Measurements from ENCODE around the gene NEK4. TPM values are rescaled to one million over a fixed set of nuclear protein-coding genes. Genes with fewer than 3 reads are reported as not detected.

Gene NEK4
- total and polyA plus RNA-seq, 2 donors (not counting 1 experiment from before 2014, with no cell fraction given): 9.0 to 33.8 TPM

DNA sequence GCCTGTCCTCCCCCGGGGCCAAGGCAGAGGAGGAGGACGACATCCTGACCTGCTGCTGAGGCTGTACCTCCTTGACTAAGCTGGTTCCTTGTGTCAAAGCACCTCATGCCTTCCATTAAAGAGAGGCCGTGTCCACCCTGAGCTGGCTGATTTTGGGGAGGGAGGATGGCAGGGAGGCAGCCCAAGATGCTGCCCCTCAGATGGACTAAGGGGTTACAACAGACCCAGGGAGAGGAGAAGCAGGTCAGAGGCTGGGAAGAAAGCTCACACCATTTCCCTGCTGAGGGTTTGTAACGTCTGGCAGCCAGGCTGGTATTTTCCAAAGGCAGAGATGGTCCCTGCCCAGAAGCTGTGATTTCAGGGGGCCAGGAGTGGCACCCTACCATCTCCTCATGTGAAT lies 21.2 kb upstream of the NEK4 start:
- Histone ChIP-seq H3K4me3 (ENCODE audit: control extremely low read depth in 1 of 5, extremely low read depth in 1 of 5, insufficient read depth in 1 of 5, low read depth in 2 of 5, low read length in 4 of 5) (no peak overlapping the region), H3K79me2 (ENCODE audit: control insufficient read depth, insufficient read depth, low read length) (no peaks in the 10 kb centered on the region), H2AFZ (ENCODE audit: insufficient read depth, low read depth, low read length, poor library complexity, severe bottlenecking) (no peak overlapping the region), H3K27me3 (replicated peaks in 1 of 4; ENCODE audit: control extremely low read depth in 1 of 4, control insufficient read depth in 3 of 4, insufficient read depth in 4 of 4, low read length in 3 of 4) (no peaks in the 10 kb centered on the region), H3K27ac (ENCODE audit: low read length in 2 of 2) (no peak overlapping the region), H3K4me1 (ENCODE audit: control insufficient read depth in 2 of 2, insufficient read depth in 2 of 2, low read length in 2 of 2) (no peaks in the 10 kb centered on the region), H3K36me3 (replicated peaks in 1 of 2; ENCODE audit: control extremely low read depth in 1 of 2, control insufficient read depth in 1 of 2, extremely low read depth in 1 of 2, insufficient read depth in 2 of 2, low read length in 1 of 2) (no peaks in the 10 kb centered on the region), H3K9ac (ENCODE audit: low read length) (no peak overlapping the region), H3K4me2 (replicated peaks; ENCODE audit: low read depth, low read length, poor library complexity, severe bottlenecking) (no peak overlapping the region), H3K9me3 (ENCODE audit: control extremely low read depth in 1 of 3, control insufficient read depth in 2 of 3, insufficient read depth in 1 of 3, low read length in 2 of 3) (no peaks in the 10 kb centered on the region), H4K20me1 (ENCODE audit: control insufficient read depth, insufficient read depth, low read length, poor library complexity, severe bottlenecking) (no peaks in the 10 kb centered on the region)
- intact Hi-C loops (cut with micrococcal nuclease): no loop called here
- H3K27me3 Mint-ChIP-seq: no peaks in the 10 kb centered on the region
- H3K4me1 Mint-ChIP-seq: no peaks in the 10 kb centered on the region
- 93% methylated on average over 4 of the region's 4 CpGs for WGBS (ENCODE audit: insufficient coverage)
- ChIA-PET POLR2A (no interaction called here), CTCF (interaction anchor here (0.6 kb wide), 1 partner anchor 15 kb away, joined by 3 read pairs; no protein-coding TSS in a partner anchor)
- H3K9me3 Mint-ChIP-seq (ENCODE audit: insufficient read depth): no peaks in the 10 kb centered on the region
- no peak overlapping the region for H3K4me3 Mint-ChIP-seq
- H3K27ac Mint-ChIP-seq: no peak overlapping the region
- DNase-seq (no peak), ATAC-seq (ENCODE audit: low read depth) (no peak)
- TF ChIP-seq CTCF (IDR thresholded peaks at IDR 0.05): no peak
- TF ChIP-seq EZH2 (IDR thresholded peaks at IDR 0.05; ENCODE audit: borderline replicate concordance, insufficient read depth, low read depth, low read length, poor library complexity, severe bottlenecking): no peak

DNA sequence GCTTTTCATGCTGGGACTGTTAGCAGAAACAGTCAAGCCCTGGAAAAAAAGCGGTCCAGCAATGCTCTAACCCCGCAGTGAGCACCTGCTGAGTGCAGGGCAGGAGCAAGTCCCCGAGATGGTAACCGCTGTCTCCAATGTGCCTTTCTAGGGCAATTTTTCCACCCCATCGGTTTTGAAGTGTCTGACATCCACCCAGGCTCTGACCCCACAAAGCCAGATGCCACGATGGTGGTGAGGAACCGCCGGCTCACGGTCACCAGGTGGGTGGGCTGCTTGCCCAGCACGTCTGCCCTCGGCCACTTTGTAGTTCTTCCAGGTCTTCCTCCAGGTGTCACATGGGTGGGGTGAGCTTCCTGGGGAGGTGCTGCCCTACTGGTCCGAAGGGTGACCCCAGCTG lies 20.6 kb upstream of the NEK4 start:
- Histone ChIP-seq H3K79me2 (ENCODE audit: control insufficient read depth, insufficient read depth, low read length) (no peaks in the 10 kb centered on the region), H3K27me3 (replicated peaks in 1 of 4; ENCODE audit: control extremely low read depth in 1 of 4, control insufficient read depth in 3 of 4, insufficient read depth in 4 of 4, low read length in 3 of 4) (no peaks in the 10 kb centered on the region), H3K4me2 (replicated peaks; ENCODE audit: low read depth, low read length, poor library complexity, severe bottlenecking) (no peak overlapping the region), H3K9me3 (ENCODE audit: control extremely low read depth in 1 of 3, control insufficient read depth in 2 of 3, insufficient read depth in 1 of 3, low read length in 2 of 3) (no peaks in the 10 kb centered on the region), H4K20me1 (ENCODE audit: control insufficient read depth, insufficient read depth, low read length, poor library complexity, severe bottlenecking) (no peaks in the 10 kb centered on the region), H2AFZ (ENCODE audit: insufficient read depth, low read depth, low read length, poor library complexity, severe bottlenecking) (no peak overlapping the region), H3K4me1 (ENCODE audit: control insufficient read depth in 2 of 2, insufficient read depth in 2 of 2, low read length in 2 of 2) (no peaks in the 10 kb centered on the region), H3K27ac (ENCODE audit: low read length in 2 of 2) (no peak overlapping the region), H3K9ac (ENCODE audit: low read length) (no peak overlapping the region), H3K36me3 (replicated peaks in 1 of 2; ENCODE audit: control extremely low read depth in 1 of 2, control insufficient read depth in 1 of 2, extremely low read depth in 1 of 2, insufficient read depth in 2 of 2, low read length in 1 of 2) (no peaks in the 10 kb centered on the region), H3K4me3 (ENCODE audit: control extremely low read depth in 1 of 5, extremely low read depth in 1 of 5, insufficient read depth in 1 of 5, low read depth in 2 of 5, low read length in 4 of 5) (no peak overlapping the region)
- ATAC-seq (ENCODE audit: low read depth): no peak
- no peak for TF ChIP-seq CTCF (IDR thresholded peaks at IDR 0.05)
- no peaks in the 10 kb centered on the region for H3K4me1 Mint-ChIP-seq
- H3K27ac Mint-ChIP-seq: no peak overlapping the region
- DNase-seq: no peak
- no peaks in the 10 kb centered on the region for H3K27me3 Mint-ChIP-seq
- 73% methylated on average over 12 of the region's 12 CpGs for WGBS (ENCODE audit: insufficient coverage)
- POLR2A ChIA-PET: no interaction called here
- H3K4me3 Mint-ChIP-seq: no peak overlapping the region
- intact Hi-C loops (cut with micrococcal nuclease): no loop called here
- CTCF ChIA-PET: no interaction called here
- no peaks in the 10 kb centered on the region for H3K9me3 Mint-ChIP-seq (ENCODE audit: insufficient read depth)

Measured in B cell (primary cell).